GM21390 (cell line): ENCODE data around the gene SMAD6.

Source experiments
- ATAC-seq: cut with Tn5 transposase; IDR thresholded peaks from one replicate; pipeline ENCODE4 v1.9.1; 2021; ENCODE audit not compliant: unreplicated experiment

Gene SMAD6

GRCh38 chr15:66738595-66738994 is 36.6 kb downstream of the SMAD6 start:
- no peak for ATAC-seq

GRCh38 chr15:66739287-66739686 is 37.3 kb downstream of the SMAD6 start:
- ATAC-seq = no peak

DNA sequence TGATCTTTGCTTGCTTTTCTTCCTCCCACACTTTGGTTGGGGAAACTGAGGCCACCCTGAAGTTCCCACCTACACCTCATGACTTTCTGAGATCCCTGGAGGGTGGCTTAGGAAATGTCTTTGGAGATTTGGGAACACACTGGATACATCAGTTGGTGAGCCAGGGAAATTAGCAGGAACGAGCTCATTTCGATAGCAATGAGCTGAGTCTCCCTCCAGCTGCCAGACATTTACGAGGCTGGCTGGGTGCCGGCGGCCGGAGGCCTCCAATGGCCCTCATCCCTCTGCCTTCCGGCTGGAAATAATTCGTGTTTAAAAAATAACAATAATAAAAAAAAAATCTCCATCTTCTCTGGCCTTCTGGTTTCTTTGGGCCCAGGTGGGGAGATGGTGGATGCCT is 38.8 kb downstream of the SMAD6 start:
- no peak for ATAC-seq

- no peak for ATAC-seq
Measured at GRCh38 chr15:66741646-66742045, 39.6 kb downstream of the SMAD6 start.

- no peak for ATAC-seq
Measured at GRCh38 chr15:66742286-66742685, 40.2 kb downstream of the SMAD6 start.

- no peak for ATAC-seq
Measured at GRCh38 chr15:66743204-66743603, 41.2 kb downstream of the SMAD6 start.

DNA sequence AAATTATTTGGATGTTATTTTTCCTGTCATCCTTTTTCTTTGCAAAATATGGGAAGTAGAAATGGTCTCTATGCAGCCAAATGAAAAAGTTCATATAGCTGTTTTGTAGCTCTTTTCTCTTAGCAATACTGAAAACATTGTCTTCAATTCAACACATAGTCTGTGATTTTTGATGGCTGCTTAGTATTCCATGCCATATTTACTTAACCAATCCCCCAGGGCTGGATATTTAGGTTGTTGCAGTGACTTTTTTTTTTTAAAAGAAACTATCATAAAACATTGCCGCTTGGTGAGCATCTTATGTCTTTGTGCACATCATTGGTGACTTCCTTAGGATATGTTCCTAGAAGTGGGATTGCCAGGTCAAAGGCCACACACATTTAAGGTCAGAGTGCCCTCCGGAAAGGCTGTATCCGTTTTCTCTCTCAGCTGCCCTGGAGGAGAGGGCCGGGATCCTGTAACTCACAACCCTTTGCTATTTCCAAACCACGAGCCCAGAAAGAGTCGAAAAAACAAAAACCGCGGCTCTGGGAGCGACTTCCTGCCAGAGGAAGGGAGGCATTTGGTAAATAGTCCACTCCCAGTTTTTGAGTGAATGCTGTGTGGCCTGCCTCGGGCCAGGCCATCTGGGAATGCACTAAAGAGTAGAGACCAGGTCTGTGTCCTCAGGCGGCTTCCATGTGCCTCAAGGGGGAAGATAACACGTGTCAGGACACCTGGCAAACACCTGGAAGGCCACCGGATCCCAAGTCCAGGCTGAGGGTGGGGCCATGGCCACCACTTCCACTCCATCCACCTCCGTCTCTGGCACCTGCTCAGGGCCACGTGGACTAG is 41.9 kb downstream of the SMAD6 start:
- ATAC-seq = no peak

DNA sequence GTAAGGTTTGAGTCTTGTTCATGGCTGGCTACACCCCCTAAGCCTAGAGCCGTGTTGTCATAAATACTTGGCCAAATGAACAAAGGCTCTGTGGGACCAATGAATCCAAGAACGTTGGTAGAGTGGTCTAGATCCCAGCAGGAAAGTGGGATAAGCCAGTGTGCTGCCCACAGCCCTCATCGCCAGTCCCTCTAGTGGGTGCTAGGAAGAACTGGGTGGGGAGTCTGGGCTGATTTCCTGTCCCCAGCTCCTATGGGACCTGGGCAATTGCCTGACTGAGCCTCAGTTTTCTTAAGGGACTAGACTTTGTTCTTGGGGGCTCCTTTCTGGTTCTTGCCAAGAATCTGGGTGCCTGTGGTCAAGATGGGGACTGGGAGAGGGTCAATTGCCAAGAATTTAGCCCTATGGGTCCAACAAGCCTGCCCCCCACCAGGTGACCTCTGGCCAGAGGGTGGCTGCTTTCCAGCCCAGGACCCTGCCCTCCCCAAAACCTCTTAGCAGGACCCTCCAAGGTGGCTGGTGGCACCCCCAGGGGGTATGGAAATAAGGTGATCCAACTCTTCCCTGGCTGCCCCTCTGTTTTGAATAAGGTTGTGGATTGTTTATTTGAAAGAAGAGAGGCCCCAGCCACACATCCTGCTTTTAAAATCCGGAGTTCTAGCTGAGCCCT is 42.7 kb downstream of the SMAD6 start:
- no peak for ATAC-seq

DNA sequence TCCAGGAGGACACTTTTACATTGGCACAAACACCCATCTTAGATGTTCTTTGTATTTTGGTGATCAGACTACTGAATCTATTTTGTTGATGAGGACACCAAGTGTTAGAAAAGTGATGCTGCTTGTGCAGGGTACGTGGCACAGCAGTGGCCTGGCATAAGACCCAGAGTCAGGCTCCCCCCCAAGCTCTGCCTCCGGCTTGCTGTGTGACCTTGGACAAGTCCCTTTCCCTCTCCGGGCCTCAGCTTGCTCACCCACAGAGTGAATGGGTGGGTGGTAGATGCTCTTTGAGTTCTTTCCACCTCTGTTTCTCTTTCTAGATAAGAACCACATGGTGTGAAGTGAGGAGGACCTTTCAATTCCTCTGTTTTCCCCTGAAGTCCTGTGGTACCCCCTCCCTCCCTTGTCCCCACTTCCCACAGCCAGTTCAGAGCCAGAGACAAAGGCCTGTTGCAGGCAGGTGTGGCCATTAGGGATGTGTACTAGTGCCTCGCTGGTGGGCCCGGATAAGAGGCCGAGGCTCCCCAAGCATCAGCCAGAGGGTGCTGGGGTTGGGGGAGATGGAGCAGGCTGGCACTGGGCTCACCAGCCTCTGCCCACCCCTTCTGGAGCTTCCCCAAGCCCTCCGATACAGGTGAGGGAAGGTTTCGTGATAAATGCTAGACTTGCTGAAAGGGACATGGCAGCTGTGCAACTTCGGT is 43.6 kb downstream of the SMAD6 start:
- no peak for ATAC-seq

DNA sequence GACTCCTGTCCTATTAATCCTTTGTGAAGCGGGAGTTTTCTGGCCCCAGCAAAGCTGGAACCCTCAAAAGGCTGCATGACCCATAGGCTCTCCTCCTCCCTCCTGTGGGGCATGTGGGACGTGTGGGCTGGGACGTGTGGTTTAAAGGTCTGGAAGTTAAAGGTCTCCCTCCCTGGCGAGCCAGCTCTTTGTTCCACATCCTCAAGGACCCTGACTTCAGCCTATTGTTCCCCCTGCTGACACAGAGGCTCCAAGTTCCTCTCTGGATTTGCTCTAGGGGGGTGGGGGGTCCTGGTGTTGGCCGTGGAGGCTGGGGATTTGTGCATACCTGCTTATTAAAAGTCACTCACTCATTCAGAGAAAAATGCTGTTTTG is 44.2 kb downstream of the SMAD6 start:
- no peak for ATAC-seq

GRCh38 chr15:66747223-66747622 is 45.2 kb downstream of the SMAD6 start:
- no peak for ATAC-seq

DNA sequence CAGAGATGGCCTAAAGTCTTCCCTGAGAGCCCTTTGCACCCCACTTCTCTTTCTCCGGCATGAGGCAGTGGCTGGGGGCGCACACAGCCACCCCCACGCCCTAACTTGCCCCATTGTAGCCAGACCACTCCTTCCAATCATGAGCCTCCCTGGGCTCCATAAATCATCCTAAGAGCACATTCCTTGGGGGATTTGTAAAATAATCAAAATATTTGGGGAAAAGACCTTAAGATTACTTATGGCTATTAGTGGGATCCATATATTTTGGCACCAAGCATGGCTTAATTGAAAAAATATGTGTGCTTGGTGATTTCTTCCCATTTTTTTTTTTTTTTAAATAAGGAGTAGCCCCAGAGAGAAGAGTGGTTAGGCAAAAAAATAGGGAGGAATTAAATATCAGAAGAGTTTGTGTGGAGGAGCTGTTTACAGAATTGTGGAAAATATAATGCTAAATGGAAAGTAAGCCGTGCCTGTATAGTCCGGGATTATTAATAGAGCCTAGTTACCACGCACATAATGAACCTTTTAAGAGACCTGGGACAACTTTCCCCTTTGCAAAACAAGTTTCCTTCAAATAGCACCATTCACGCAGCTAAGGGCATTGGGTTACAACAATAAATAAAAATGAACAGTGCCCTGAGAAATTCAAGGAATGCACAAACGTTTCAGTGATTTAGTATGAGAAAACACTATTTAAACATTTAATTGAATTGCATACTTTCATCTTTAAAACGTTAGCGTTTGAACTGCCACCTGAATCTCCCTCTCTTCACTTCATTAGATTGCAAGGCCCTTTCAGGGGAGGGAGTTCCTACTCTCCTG is 46.1 kb downstream of the SMAD6 start:
- no peak for ATAC-seq

GRCh38 chr15:66748708-66749035 is 46.6 kb downstream of the SMAD6 start:
- ATAC-seq = no peak

- no peak for ATAC-seq
Measured at GRCh38 chr15:66749841-66750575, 48.0 kb downstream of the SMAD6 start.

GRCh38 chr15:66750609-66751008 is 48.6 kb downstream of the SMAD6 start:
- ATAC-seq = no peak

DNA sequence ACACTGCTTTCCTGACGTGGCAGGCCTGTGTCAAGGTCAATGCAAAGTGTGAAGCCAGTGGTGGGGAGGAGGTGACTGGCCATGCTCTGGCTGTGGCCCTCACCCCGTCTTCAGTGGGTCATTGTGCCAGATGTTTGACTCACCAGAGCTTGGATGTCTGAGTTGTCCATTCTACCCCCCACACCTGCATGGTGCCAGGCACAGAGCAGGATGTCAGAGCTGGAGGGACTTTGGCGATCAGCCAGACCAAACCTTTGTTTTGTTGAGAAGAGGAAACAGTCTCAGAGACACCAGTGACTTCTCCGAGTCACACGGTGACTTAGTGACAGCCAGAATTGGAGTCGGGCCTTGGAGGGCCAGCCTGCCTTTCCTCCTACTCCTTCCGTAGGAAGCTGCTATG is 49.5 kb downstream of the SMAD6 start:
- ATAC-seq = no peak

GRCh38 chr15:66752078-66752477 is 50.0 kb downstream of the SMAD6 start:
- ATAC-seq = no peak

- no peak for ATAC-seq
Measured at GRCh38 chr15:66753687-66754377, 51.8 kb downstream of the SMAD6 start.

GRCh38 chr15:66754789-66755188 is 52.8 kb downstream of the SMAD6 start:
- ATAC-seq = no peak
